Transverse colon (tissue), 4 donors: ENCODE measurements around the gene CACNA2D2.

Source experiments
- EP300 ChIP-seq: sonication (generic); formaldehyde crosslinking; IDR thresholded peaks from one replicate; pipeline ENCODE4 v1.6.1; 2017; ENCODE audit warnings: antibody characterized with exemption, low read depth
- POLR2A ChIP-seq: fragments of 450-650 bp; IDR thresholded peaks from one replicate; pipeline ENCODE4 v1.6.1; 2016; ENCODE audit warnings: antibody characterized with exemption, mild to moderate bottlenecking, moderate library complexity
- POLR2AphosphoS5 ChIP-seq, 3 donors: sonication (generic); formaldehyde crosslinking; IDR thresholded peaks; one replicate each; pipeline ENCODE4 v1.6.1; 2016; ENCODE audit warnings: antibody characterized with exemption in 3 of 3
- TF ChIP-seq, protein P1 (sequence below), 5 experiments: fragments of 200-600 bp in 3 of 5; fragments of 450-650 bp in 2 of 5; sonication (generic) in 3 of 5; IDR thresholded peaks; 1 replicate in 2 of 5; 2 replicates in 3 of 5; pipeline ENCODE4 v1.5.1; 2016 to 2017; ENCODE audit warnings: antibody characterized with exemption in 5 of 5, inconsistent platforms in 3 of 5, mild to moderate bottlenecking in 2 of 5, moderate library complexity in 1 of 5

GRCh38 chr3:50552598-50552997 is 49.2 kb upstream of the CACNA2D2 start:
- TF ChIP-seq POLR2AphosphoS5 (IDR thresholded peaks at IDR 0.05) (no peak), EP300 (no peak), POLR2A (no peak)
- TF ChIP-seq, protein P1, sequence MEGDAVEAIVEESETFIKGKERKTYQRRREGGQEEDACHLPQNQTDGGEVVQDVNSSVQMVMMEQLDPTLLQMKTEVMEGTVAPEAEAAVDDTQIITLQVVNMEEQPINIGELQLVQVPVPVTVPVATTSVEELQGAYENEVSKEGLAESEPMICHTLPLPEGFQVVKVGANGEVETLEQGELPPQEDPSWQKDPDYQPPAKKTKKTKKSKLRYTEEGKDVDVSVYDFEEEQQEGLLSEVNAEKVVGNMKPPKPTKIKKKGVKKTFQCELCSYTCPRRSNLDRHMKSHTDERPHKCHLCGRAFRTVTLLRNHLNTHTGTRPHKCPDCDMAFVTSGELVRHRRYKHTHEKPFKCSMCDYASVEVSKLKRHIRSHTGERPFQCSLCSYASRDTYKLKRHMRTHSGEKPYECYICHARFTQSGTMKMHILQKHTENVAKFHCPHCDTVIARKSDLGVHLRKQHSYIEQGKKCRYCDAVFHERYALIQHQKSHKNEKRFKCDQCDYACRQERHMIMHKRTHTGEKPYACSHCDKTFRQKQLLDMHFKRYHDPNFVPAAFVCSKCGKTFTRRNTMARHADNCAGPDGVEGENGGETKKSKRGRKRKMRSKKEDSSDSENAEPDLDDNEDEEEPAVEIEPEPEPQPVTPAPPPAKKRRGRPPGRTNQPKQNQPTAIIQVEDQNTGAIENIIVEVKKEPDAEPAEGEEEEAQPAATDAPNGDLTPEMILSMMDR (IDR thresholded peaks at IDR 0.05), result no peak
